Amygdala (tissue), 56 donors: ENCODE results near the gene SLC38A10.

Source experiments
- DNase-seq, 56 donors: peaks; one replicate each; lab custom pipeline; 2025; lab: John Stamatoyannopoulos, UW

Gene SLC38A10

DNA sequence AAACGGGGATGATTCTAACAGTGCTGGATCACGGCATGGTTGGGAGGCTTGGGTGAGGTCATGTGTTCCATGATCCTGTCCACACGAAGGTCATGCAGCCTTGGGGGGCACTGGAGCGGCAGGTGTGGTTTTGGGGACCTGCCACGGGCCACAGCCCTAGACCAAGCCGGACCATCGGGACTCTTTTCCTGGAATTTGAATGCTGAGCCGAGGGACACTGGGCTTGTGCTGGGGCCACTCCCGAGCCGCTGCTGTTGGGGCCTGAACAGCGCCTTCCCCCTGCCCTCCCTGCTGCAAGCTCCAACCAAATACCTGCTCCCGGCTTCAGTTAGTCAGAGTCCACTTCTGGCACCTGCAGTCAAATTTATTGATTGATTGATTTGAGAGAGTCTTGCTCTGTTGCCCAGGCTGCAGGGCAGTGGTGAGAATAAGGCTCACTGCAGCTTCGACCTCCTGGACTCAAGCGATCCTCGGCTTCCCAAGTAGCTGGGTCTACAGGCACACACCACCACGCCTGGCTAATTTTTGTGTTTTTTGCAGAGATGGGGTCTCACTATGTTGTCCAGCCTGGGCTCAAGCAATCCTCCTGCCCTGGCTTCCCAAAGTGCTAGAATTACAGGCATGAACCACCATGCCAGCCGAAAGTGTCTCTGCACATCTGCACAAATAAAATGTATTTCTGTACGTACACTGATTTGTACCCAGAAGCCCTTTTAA, 37.2 kb upstream of the SLC38A10 start:
- DNase-seq: no peak

DNA sequence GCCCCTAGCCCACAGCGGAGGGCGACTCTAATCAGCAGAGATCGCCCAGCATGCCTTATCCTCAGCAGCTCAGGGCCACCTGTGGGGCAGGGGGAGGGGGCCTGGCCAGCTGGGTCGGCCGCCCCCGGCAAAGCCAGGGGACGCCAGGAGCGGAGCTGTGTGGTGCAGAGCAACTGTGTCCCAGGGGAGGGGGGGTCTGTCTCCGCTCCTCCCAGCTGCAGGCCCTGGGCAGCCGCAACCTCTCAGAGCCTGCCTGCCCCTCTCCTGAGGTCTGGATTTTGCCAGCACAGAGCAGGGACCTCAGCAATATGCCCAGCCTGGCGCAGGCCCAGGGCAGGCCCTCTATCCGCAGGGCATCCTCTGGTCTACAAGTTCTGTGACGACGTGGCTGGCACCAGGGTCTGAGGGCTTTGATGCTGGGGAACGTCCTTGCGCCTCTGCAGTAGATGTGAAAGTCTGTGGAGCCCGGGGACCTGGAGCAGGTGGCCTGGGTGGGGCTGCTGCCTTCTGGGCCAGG, 36.5 kb upstream of the SLC38A10 start:
- DNase-seq: no peak

DNA sequence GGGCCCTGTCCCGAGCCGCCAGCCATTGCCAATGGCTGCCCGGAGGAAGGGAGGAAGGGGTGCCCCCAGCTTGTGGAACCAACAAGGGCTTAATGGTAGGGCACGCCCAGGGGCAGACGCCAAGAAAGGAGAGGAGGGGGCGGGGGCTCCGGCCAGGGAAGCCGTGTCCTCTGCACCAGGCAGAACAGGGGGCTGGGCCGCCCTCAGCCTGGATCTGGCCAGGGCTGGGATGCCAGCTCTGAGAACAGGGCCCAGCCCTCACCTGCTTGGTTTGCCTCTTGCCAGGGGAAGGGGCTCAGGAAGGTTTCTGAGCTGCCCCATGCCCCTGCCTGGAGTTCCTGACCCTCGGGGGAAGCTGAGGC, 35.8 kb upstream of the SLC38A10 start:
- no peak for DNase-seq

DNA sequence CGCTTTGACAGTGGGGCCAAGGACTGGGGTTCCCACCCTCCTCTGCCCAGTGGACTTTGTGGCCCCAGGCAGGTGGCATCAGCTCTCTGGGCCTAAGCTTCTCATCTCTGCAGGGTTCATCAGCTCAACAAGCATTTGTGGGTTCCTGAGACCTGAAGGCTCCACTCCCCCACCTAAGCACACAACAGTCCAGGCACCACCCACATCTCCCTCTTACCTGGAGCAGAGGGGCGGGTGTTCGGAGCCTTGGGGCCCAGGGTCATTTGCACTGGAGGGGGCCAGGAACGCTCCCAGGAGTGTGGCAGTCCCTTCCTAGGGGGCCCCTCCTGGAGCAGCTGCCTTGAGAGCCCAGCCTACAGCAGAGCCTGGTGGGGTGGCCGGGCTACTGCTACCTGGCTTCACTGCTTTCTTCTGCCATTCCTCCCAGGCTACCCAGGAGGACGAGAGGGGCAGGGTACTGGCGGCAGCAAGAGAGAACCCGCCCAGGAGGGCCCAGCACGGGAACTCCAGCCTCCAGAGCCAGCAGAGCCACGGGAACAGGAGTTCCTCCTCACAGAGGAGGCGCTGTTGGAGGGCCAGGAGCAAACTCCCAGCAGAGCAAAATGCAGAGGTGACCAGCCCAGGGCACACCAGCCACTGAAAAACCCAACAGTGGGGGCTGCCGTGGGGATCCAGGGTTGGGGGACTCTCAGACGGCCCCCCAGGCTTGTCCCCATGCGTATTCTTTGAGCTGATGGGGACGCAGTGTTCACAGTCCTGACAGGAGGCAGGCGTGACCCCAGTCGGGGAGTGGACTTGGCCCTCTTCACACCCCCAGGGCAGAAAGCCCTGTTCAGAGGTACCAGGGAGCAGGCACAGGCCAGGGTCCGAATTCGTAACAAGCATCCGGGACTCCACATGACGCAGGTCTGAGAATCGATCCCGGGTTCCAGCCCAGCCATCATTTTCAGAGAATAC, 35.1 kb upstream of the SLC38A10 start:
- DNase-seq: no peak

DNA sequence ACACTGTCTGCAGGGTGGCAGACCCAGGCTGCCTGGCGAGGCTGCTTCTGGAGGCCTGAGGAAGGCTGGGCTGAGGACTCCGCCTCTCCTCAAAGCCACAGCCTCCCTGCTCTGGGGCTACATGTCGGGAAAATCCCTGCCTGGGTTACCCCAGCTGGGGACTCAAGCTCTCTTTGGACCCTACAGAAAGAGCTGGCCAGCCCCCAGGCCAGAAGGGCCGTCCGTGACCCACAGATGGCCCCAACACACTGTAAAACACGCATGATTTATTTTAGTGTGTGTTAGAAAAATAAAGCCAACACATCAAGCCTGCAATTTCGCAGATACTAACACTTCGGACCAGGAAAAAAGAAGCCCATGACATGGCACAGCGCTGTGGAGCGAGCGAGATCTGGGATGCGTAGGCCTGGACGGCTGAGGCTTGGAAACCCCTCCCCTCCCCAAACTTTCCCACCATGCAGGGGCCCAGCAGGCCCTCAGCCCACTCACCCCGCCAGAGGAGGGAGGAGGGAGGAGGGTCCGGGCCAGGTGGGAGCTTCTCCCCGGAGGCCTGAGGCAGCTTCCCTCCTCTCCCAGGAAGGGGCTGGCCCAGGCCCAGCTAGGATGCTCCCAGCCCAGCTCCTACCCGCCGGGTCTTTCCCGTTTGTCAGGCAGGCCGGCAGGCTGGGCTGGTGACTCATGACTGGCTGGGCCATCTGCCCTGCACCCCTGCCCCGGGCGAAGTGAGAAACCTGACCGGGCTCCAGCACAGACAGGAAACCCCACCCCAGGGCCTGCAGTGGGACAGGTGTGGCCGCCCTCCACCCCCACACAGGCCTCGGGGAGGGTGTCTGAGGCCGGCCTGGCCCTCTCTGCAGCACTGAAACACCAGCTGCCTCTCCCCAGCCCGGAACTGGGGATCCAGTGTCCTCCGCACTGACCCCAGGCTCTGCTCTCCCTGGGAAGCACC, 34.1 kb upstream of the SLC38A10 start:
- DNase-seq: no peak

DNA sequence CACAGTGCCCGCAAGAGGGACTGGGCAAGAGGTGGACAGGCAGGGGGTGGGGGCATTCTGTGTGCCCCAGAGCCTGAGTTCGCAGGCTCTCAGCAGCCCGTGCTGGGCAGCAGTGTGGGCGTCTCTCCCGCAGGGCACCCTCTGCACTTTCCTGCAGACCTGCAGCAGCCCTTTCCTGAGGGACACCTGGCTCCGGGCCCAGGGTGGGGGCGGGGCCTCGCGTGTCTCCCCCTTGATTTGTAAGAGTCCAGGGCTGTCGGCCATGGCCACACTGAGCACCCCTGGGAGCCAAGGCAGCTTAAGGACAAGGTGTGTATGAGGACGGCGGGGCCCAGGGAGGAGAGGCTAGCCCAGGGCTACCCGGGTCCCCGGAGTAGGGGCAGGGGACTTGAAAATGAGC, 33.4 kb upstream of the SLC38A10 start:
- DNase-seq: no peak

DNA sequence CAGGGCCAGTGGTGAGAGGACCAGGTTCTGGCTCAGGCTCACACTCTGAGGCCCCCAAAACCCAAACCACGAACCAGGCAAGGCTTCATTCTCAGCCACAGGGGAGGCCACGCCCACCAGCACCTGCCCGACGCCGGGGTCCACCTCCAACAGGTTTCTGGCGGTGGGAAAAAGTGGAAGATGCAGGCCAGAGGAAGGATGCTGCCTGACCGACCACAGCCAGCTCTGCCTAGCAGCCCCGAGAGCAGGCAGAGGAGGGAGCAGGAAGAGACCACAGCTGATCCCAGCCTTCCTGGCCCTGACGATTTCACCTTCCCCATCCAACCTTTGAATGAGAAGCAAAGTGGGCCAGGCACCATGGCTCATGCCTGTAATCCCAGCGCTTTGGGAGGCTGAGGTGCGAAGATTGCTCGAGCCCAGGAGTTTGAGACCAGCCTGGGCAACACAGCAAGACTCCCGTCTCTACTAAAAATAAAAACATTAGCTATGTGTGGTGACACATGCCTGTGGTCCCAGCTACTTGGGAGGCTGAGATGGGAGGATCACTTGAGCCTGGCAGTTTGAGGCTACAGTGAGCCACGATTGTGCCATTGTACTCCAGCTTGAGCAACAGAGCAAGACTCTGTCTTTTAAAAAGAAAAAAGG, 30.7 kb upstream of the SLC38A10 start:
- DNase-seq: no peak

DNA sequence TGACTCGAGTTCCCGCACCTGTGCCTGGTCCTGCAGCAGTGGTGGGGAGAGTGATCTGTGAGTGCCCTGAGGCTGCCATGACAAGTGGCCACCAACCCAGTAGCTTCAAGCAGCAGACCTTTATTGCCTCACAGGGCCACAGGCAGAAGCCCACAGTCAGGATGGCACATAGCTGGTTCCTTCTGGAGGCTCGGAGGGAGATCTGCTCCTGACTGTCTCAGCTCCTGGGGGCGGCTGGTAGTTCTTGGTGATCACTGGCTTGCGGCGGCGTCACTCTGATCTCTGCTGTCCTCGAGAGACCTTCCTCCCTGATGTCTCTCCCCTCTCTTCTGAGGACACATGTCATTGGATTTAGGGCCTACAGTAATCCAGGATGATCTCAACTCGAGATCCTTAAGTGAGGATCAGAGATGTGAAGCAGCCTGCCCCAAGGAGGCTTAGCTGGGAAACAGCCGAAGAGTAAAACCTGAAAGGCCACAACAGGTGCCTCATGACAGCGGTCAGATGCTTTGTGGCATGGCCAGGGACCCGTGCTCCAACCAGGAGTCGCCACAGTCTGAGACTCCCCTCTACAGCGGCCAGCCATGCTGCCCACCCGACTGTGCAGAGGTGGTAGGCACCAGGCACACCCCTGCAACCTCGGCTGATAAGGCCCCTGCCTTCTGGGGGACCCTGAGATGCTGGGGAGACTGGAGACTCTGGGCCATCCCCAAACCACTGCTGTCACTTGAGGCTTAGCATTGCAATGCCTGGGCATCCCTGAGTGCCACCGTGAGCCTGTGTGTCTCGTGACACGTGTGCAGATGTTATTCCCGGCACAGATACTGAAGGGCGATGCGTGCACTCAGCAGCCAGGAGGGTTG, 30.0 kb upstream of the SLC38A10 start:
- DNase-seq: no peak

DNA sequence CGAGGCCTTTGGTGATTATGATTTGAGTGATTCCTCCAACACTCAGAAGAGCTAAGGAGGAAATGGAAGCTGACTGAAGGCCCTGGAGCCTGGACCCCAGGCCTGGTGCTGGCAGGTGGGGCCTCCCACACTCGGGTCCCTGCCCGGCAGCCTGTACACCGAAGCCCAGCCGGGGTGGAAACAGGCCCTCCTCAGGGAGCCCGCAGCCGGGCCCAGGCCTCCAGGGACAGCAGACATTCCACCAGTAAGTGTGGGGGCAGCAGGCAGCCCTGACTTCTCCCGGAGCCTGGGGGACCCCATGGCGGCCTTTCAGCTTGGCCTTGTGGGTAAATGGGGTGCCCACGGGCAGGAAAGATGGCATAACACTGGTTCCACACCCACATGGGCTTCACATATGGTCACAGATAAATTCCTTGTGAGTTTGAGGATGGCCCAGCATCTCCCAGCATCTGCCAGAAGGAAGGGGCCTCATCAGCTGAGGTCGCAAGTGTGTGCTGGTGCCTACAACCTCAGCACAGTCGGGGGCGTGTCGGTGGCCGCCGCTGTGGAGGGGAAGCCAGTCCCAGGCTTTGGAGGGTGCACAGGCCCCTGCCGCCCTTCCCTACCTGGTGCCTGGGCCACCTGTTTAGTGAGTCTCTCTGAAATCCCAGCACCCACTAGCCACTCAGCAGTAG, 29.2 kb upstream of the SLC38A10 start:
- no peak for DNase-seq

DNA sequence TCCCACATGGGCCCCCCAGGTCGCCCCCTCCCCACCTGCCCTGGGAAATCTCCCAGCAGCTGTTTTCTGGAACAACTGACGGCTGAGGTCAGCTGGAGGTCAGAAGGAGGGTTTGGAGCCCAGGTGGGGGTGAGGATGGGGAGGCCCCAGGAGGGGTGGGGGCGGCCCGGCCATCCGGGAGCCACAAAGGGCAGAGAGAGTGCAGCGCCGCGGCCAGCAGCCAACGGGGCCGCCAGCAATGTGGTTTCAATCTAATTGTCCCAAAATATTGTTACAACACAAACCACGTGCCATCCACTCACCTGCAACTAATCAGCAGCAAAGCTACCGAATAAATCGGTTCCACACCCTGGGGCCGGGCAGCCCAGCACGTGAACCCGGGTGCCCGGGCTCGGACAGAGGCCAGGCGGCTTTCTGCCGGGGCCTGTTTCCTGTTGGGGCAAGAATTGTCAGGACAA, 28.3 kb upstream of the SLC38A10 start:
- DNase-seq: no peak

DNA sequence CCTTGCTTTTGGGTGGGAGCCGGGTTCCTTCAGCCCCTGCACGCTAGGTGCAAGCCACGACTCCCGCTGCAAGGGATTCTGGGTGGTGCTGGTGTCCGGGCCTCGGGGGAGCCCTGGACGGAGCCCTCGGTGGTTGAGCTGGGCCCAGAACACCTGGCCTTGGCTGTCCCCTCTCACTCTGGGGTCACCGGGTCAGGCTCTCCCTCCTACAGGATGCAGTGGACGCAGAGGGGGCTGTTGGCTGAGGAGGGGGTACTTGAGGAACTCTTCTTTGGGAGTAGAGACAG, 27.9 kb upstream of the SLC38A10 start:
- no peak for DNase-seq

DNA sequence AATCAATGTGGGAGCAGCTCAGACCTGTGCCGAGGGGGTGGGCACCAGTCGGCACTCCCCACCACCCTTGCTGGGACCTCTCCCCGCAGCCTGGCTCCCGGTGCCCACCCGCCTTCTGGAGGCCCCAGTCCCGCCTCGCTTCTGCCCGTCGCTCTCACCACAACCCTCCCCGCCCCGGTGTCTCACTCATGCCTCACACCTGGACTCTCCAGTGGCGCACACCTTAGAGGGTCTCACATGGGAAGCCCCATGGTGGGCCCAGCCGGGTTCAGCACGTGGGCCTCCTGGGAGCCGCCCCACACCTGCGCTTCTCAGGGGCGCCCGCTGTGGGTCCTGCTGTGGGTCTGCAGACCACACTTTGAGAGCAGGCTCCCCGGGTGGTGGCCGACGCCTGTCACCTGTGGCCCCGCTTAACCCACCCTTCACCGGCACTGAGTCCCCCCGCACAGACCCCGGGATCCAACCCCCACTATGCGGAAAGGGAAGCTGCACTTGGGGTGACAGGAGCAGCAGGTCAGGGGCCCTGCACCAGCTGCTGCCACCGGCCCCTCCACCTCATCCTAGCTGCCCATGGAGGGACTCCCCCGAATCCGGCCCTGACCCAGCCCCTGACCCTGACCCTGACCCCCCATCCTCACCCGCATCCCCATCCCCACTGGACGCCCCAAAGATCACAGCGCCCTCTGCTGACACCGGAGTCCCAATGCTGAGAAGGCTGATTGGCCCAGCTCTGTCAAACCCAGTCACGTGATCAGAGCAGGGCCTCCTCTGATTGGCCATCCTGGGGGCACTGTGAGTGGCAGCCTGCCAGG, 27.4 kb upstream of the SLC38A10 start:
- DNase-seq: no peak

DNA sequence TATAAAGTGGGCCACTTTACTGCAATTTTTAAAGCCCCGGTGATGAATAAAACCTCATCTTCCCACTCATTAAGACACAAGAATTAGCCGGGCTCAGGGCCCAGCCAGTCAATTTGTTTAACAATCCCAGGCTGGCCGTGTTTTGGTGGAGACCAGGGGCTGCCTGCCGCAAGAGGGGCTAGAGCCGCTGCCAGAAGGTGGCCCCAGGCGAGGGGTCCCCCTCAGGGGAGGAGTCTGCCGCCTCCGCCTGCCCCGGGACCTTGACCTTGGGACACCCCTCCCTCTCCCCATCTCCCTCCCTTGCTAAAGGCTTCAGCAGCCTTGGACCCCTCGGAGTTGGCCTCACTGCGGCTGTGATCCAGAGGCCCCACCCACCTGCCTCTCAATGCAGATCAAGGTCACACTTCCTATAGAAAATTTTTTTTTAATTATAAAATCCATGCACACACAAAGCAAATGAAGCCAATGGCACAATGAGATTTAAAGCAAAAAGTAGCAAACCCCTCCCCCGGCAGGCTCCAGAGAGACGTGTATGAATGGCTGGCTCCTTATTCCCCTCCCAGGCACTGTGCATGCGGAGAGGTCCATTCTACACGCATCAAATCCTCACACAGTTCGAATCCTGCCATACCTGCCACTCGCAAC, 23.0 kb upstream of the SLC38A10 start:
- peak in 4 of 56 donors; percentile 8 to 22 (median 16) for DNase-seq

DNA sequence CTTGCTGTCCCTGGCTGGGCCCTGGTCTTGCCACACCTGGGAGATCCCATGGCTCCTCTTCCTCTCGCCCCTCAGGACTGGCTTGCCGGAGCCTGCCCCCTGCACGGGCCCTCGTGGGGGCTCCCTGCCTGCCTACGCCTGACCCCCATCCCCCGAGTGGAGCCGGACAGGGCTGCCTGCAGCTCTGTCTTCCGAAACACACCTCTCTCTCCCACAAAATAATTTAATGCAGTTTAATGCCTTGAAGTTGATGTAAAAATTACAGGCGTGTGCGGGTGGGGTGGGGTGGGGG, 22.4 kb upstream of the SLC38A10 start:
- no peak for DNase-seq

DNA sequence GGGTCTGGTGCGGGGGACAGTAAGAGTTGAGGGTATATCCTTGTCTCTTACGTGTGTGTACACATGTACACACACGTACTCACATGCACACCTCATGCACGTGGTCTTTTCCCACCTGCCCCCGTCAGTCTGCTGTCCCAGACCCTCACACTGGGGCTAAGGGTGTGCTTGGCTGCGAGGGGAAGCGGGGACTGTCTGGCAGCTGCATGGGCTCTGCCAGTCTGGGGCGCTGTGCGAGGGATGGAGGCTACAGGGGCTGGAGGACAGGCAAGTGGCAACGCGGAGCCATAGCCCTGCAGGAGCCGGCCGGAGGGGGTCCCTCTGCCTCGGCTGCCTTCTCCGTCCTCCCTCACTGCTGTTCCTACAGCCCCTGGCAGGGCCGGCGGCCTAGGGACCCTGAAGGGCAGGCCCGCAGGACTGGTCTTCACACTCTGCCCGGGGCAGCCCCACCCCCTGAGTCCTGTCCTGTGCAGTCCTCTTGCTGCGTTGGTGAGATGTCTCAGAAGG, 20.8 kb upstream of the SLC38A10 start:
- DNase-seq: no peak

DNA sequence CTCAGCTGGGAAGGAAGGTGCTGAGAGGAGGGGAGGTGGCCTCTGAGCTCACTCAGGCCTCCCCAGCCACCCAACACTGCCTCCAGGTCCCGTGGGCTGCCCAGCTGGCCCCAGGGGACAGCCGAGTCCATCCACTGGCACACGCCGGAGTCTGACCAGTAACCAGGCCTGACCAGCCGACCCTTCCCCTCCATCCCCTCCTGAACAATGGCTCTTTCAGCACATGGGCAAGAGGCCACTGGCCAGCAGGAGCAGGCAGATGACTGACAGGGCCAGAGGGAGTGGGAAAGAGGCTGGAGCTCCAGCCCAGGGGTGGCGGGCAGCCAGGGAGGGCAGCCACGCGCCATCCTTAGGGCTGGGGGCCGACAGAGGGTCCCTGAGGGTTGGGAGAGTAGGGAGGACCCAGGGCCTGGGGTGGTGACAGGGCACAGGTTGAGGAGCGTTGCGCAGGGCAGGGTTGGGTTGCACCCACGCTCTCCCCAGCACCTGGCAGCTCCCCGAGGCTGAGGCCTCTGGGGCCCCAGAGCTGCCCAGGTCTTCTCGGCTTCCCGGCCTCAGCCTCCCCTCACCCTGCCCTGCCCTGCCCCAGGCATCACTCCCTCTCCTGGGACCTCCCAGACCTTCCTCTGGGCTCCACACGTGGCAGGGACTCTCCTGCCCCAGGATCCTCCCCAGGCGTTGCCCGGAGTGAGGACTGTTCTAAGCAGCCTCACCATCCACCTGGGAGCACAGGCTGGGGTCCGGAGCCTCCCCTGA, 20.2 kb upstream of the SLC38A10 start:
- DNase-seq: peak in 28 of 56 donors; percentile 9 to 67 (median 44)
